Cardiac septum (tissue), 1 donor: ENCODE measurements around the gene NDOR1. TPM values are rescaled to one million over a fixed set of nuclear protein-coding genes. Genes with fewer than 3 reads are reported as not detected.

Source experiments
- DNase-seq: peaks from one replicate; pipeline ENCODE4 v3.0.0-alpha.2; 2020; ENCODE audit warnings: low spot score
- intact Hi-C: fragments of 100-400 bp; cut with DNase I; formaldehyde crosslinking; loops from one replicate; pipeline ENCODE4 v1.14.0; 2022
- long read RNA-seq: library from polyadenylated mRNA; unstranded; transcript quantifications from one replicate; pipeline ENCODE4 v2.0.0, GENCODE V29; 2021
- total RNA-seq: library from RNA; stranded (reverse); fragmentation: NEBNext Ultra II Directional; extraction: Animal tissue kit (Norgen Biotek cat#: 25700); gene quantifications from one replicate; pipeline ENCODE4 v1.2.1, GENCODE V29; 2021
- donor health status: DM: no; HTN: no; CAD: no.

The NDOR1 gene
- 8.0 TPM for total RNA-seq
- long read RNA-seq, partial matches to known transcripts, result 5 of 15 reads
- long read RNA-seq, other reads (novel, unspliced or antisense), result 8 of 15 reads

GRCh38 chr9:137205126-137206069 is at the start of gene NDOR1, which contains the start of gene TMEM203:
Gene NDOR1 (plus strand): TSS chr9:137205700. CDS start chr9:137205778, 78 bp downstream.
Gene TMEM203 (minus strand): TSS chr9:137205648. CDS start chr9:137205414, 234 bp downstream.
- peak; percentile 97 for DNase-seq
- intact Hi-C loops, result loop anchor here (2.0 kb wide), 1 partner anchor 17 kb away; the partner anchor contains the start of genes ANAPC2 and SSNA1

GRCh38 chr9:137156567-137157375 is 48.7 kb upstream of the NDOR1 start:
- DNase-seq, result no peak
- intact Hi-C loops, result no loop called here

GRCh38 chr9:137157618-137158415 is 47.7 kb upstream of the NDOR1 start:
- intact Hi-C loops, result no loop called here
- no peak for DNase-seq

GRCh38 chr9:137158625-137159024 is 46.9 kb upstream of the NDOR1 start:
- no peak for DNase-seq
- intact Hi-C loops, result no loop called here

GRCh38 chr9:137159105-137160053 is 46.1 kb upstream of the NDOR1 start:
- intact Hi-C loops, result no loop called here
- DNase-seq, result no peak

GRCh38 chr9:137160054-137160425 is 45.5 kb upstream of the NDOR1 start:
- intact Hi-C loops, result no loop called here
- DNase-seq, result no peak

GRCh38 chr9:137160716-137161557 is 44.6 kb upstream of the NDOR1 start:
- intact Hi-C loops, result no loop called here
- DNase-seq, result no peak

GRCh38 chr9:137161558-137162486 is 43.7 kb upstream of the NDOR1 start:
- DNase-seq, result no peak
- intact Hi-C loops, result no loop called here

GRCh38 chr9:137162505-137163364 is 42.8 kb upstream of the NDOR1 start:
- DNase-seq, result no peak
- intact Hi-C loops, result no loop called here

GRCh38 chr9:137163365-137163715 is 42.2 kb upstream of the NDOR1 start:
- no peak for DNase-seq
- intact Hi-C loops, result no loop called here

- intact Hi-C loops, result no loop called here
- no peak for DNase-seq
Observed at GRCh38 chr9:137163805-137164204, 41.7 kb upstream of the NDOR1 start.

GRCh38 chr9:137164370-137165249 is 40.9 kb upstream of the NDOR1 start:
- intact Hi-C loops, result no loop called here
- DNase-seq, result no peak

GRCh38 chr9:137165250-137165836 is 40.2 kb upstream of the NDOR1 start:
- intact Hi-C loops, result no loop called here
- DNase-seq, result no peak
